IMR-90 (cell line): ENCODE data around the gene ARTN. TPM values are rescaled to one million over a fixed set of nuclear protein-coding genes. Genes with fewer than 3 reads are reported as not detected.

ENCODE experiments used
- ATAC-seq: fragments of 200-7000 bp; cut with Tn5 transposase; 2 replicates; pipeline ENCODE4 v1.9.1; 2020; ENCODE audit warnings: low read depth, mild to moderate bottlenecking, moderate library complexity
- BruUV-seq: library from RNA; stranded (reverse); fragments of 400-500 nt; replicated peaks from 2 replicates; lab custom pipeline; 2021; lab: Mats Ljungman, UMichigan
- CTCF ChIA-PET: fragments of 300-600 bp; formaldehyde crosslinking; extraction: SDS; loops from one replicate; lab custom pipeline; 2021; ENCODE audit warnings: antibody characterized with exemption; lab: Yijun Ruan, JAX
- POLR2A ChIA-PET: fragments of 300-600 bp; sonication (Branson Sonifier 250); formaldehyde crosslinking; loops from one replicate; lab custom pipeline; 2022; ENCODE audit warnings: antibody characterized with exemption; ENCODE audit not compliant: unreplicated experiment; lab: Charles Lee
- DNase-seq: peaks from one replicate; pipeline ENCODE4 v3.0.0; 2013
- H2AFZ ChIP-seq: replicated peaks from 2 replicates; pipeline ENCODE3; 2013; ENCODE audit warnings: low read length, mild to moderate bottlenecking; ENCODE audit not compliant: poor library complexity
- H2AK5ac ChIP-seq: 2 replicates; pipeline ENCODE4 v1.6.1; 2013; ENCODE audit warnings: low read depth, low read length, inconsistent platforms
- H2AK9ac ChIP-seq: replicated peaks from 2 replicates; pipeline ENCODE3; 2013; ENCODE audit warnings: mild to moderate bottlenecking, low read depth, low read length, moderate library complexity; ENCODE audit not compliant: poor library complexity
- H2BK120ac ChIP-seq: 2 replicates; pipeline ENCODE4 v1.6.1; 2013; ENCODE audit warnings: low read depth, low read length, inconsistent platforms
- H2BK15ac ChIP-seq: 3 replicates; pipeline ENCODE4 v1.6.1; 2013; ENCODE audit warnings: low read depth, low read length, inconsistent platforms
- H2BK20ac ChIP-seq: 2 replicates; pipeline ENCODE4 v1.6.1; 2013; ENCODE audit warnings: low read depth, mild to moderate bottlenecking, inconsistent platforms, low read length, moderate library complexity
- H2BK5ac ChIP-seq: 2 replicates; pipeline ENCODE4 v1.6.1; 2013; ENCODE audit warnings: mild to moderate bottlenecking, low read depth, low read length, inconsistent platforms; ENCODE audit not compliant: poor library complexity, severe bottlenecking
- H3K14ac ChIP-seq: replicated peaks from 2 replicates; pipeline ENCODE4 v1.6.1; 2013; ENCODE audit warnings: low read depth, low read length, inconsistent platforms
- H3K18ac ChIP-seq: 2 replicates; pipeline ENCODE4 v1.6.1; 2013; ENCODE audit warnings: low read depth, low read length, control low read depth
- H3K23ac ChIP-seq: 2 replicates; pipeline ENCODE4 v1.6.1; 2013; ENCODE audit warnings: low read depth, low read length, inconsistent platforms
- H3K27ac ChIP-seq: 2 replicates; pipeline ENCODE4 v1.5.1; 2013; ENCODE audit warnings: mild to moderate bottlenecking, control low read depth, low read length; ENCODE audit not compliant: insufficient read depth
- H3K27me3 ChIP-seq: 2 replicates; pipeline ENCODE4 v1.6.1; 2013; ENCODE audit warnings: low read length; ENCODE audit not compliant: control insufficient read depth, insufficient read depth
- H3K36me3 ChIP-seq: 2 replicates; pipeline ENCODE4 v1.6.1; 2013; ENCODE audit warnings: low read length, mixed read lengths; ENCODE audit not compliant: control insufficient read depth, insufficient read depth
- H3K4ac ChIP-seq: 2 replicates; pipeline ENCODE4 v1.6.1; 2013; ENCODE audit warnings: low read depth, low read length, inconsistent platforms
- H3K4me1 ChIP-seq: 2 replicates; pipeline ENCODE4 v1.6.1; 2013; ENCODE audit warnings: low read length, mixed read lengths; ENCODE audit not compliant: control insufficient read depth, insufficient read depth
- H3K4me2 ChIP-seq: 2 replicates; pipeline ENCODE4 v1.6.1; 2013; ENCODE audit warnings: low read depth, mild to moderate bottlenecking, control low read depth, low read length, moderate library complexity
- H3K4me3 ChIP-seq: 2 replicates; pipeline ENCODE4 v1.5.1; 2013; ENCODE audit warnings: low read depth, mild to moderate bottlenecking, control low read depth, low read length, moderate library complexity; ENCODE audit not compliant: insufficient read depth
- H3K56ac ChIP-seq: 2 replicates; pipeline ENCODE4 v1.6.1; 2013; ENCODE audit warnings: low read length, inconsistent platforms; ENCODE audit not compliant: insufficient read depth; ENCODE audit errors: extremely low read depth
- H3K79me1 ChIP-seq, 2 experiments: 2 replicates each; pipeline ENCODE4 v1.6.1; 2013; ENCODE audit warnings: low read length in 2 of 2, inconsistent platforms in 1 of 2, low read depth in 1 of 2
- H3K9ac ChIP-seq: 2 replicates; pipeline ENCODE4 v1.6.1; 2013; ENCODE audit warnings: low read depth, low read length, control low read depth
- H3K9me1 ChIP-seq: 2 replicates; pipeline ENCODE4 v1.6.1; 2013; ENCODE audit warnings: low read length, inconsistent platforms; ENCODE audit not compliant: insufficient read depth
- H3K9me3 ChIP-seq: 2 replicates; pipeline ENCODE4 v1.6.1; 2013; ENCODE audit warnings: low read length; ENCODE audit not compliant: control insufficient read depth, insufficient read depth
- H4K20me1 ChIP-seq: 2 replicates; pipeline ENCODE4 v1.6.1; 2013; ENCODE audit warnings: low read length, inconsistent platforms; ENCODE audit not compliant: insufficient read depth
- H4K5ac ChIP-seq: 2 replicates; pipeline ENCODE4 v1.6.1; 2013; ENCODE audit warnings: mild to moderate bottlenecking, low read depth, low read length, control low read depth
- H4K8ac ChIP-seq, 2 experiments: 2 replicates each; pipeline ENCODE4 v1.6.1; 2013; ENCODE audit warnings: low read depth in 2 of 2, low read length in 2 of 2, control low read depth in 1 of 2, inconsistent platforms in 1 of 2
- H4K91ac ChIP-seq: 2 replicates; pipeline ENCODE4 v1.6.1; 2013; ENCODE audit warnings: low read depth, low read length, inconsistent platforms; ENCODE audit not compliant: insufficient read depth
- BHLHE40 ChIP-seq: fragments of 150-350 bp; IDR thresholded peaks from 2 replicates; pipeline ENCODE4 v1.6.1; 2016; ENCODE audit warnings: mild to moderate bottlenecking, low read depth, low read length
- CHD1 ChIP-seq: IDR thresholded peaks from 2 replicates; pipeline ENCODE4 v1.6.1; 2012; ENCODE audit warnings: low read depth, low read length, improper control_type of control experiment
- FOS ChIP-seq: fragments of 150-350 bp; IDR thresholded peaks from 2 replicates; pipeline ENCODE4 v1.6.1; 2016; ENCODE audit warnings: low read depth, low read length
- MAFK ChIP-seq: IDR thresholded peaks from 2 replicates; pipeline ENCODE4 v1.6.1; 2012; ENCODE audit warnings: low read depth, low read length, improper control_type of control experiment
- MAZ ChIP-seq: IDR thresholded peaks from 2 replicates; pipeline ENCODE4 v1.6.1; 2012; ENCODE audit warnings: low read depth, mild to moderate bottlenecking, low read length, improper control_type of control experiment, moderate library complexity, borderline replicate concordance
- MXI1 ChIP-seq: IDR thresholded peaks from 2 replicates; pipeline ENCODE4 v1.6.1; 2012; ENCODE audit warnings: low read depth, mild to moderate bottlenecking, low read length, moderate library complexity, borderline replicate concordance
- NFE2L2 ChIP-seq: fragments of 150-350 bp; IDR thresholded peaks from 2 replicates; pipeline ENCODE4 v1.6.1; 2016; ENCODE audit warnings: low read depth, mild to moderate bottlenecking, low read length
- POLR2A ChIP-seq: IDR thresholded peaks from 2 replicates; pipeline ENCODE4 v1.6.1; 2012; ENCODE audit warnings: mild to moderate bottlenecking, low read depth, low read length
- RAD21 ChIP-seq: IDR thresholded peaks from 2 replicates; pipeline ENCODE4 v1.6.1; 2012; ENCODE audit warnings: low read length, improper control_type of control experiment
- RCOR1 ChIP-seq: IDR thresholded peaks from 2 replicates; pipeline ENCODE4 v1.6.1; 2012; ENCODE audit warnings: mild to moderate bottlenecking, low read length, improper control_type of control experiment; ENCODE audit not compliant: insufficient replicate concordance
- RFX5 ChIP-seq: IDR thresholded peaks from 2 replicates; pipeline ENCODE4 v1.8.0; 2012; ENCODE audit warnings: low read depth, mild to moderate bottlenecking, low read length, moderate library complexity
- SMC3 ChIP-seq: fragments of 150-350 bp; IDR thresholded peaks from 2 replicates; pipeline ENCODE4 v1.6.1; 2016; ENCODE audit warnings: low read depth, mild to moderate bottlenecking, antibody characterized with exemption, low read length, moderate library complexity
- WGBS, 2 experiments: methylation state at CpG; one replicate each; pipeline versions ENCODE4 v1.1.5 to v1.1.7; 2013; ENCODE audit warnings: missing lambda C conversion rate in 2 of 2; ENCODE audit not compliant: insufficient read length in 1 of 2; ENCODE audit errors: extremely low coverage in 2 of 2; 5-methylcytosine and 5-hydroxymethylcytosine counted together
- dilution Hi-C: fragments of 300-500 bp; cut with HindIII; formaldehyde crosslinking; loops from one replicate; pipeline ENCODE4 v1.14.3; 2018; ENCODE audit warnings: low sequenced_read_pairs; ENCODE audit not compliant: unreplicated experiment
- in situ Hi-C: fragments of 300-500 bp; cut with MboI; formaldehyde crosslinking; loops from 3 replicates; pipeline ENCODE4 v1.14.3; 2019; ENCODE audit warnings: low sequenced_read_pairs, inconsistent platforms, mixed read lengths
- intact Hi-C: fragments of 100-400 bp; cut with micrococcal nuclease; formaldehyde crosslinking; loops from 2 replicates; pipeline ENCODE4 v1.10.0; 2022
- polyA plus RNA-seq, 3 experiments: library from polyadenylated mRNA; depleted of rRNA; stranded (reverse); fragments of >200 nt; gene quantifications; 2 replicates each; pipeline ENCODE4 v1.2.3, GENCODE V29; 2012; ENCODE audit warnings: low replicate concordance in 1 of 3
- total RNA-seq: library from RNA; depleted of rRNA; stranded (reverse); fragments of >200 nt; gene quantifications from 2 replicates; pipeline ENCODE4 v1.2.3, GENCODE V29; 2012
- TF ChIP-seq, protein P1 (sequence below): fragments of 150-350 bp; IDR thresholded peaks from 2 replicates; pipeline ENCODE4 v1.6.1; 2017; ENCODE audit warnings: mild to moderate bottlenecking, antibody characterized with exemption, low read length, low read depth
- TF ChIP-seq, protein P2 (sequence below): fragments of 150-350 bp; IDR thresholded peaks from 2 replicates; pipeline ENCODE4 v1.6.1; 2016; ENCODE audit warnings: low read depth, mild to moderate bottlenecking, low read length, moderate library complexity, borderline replicate concordance
- TF ChIP-seq, protein P3 (sequence below): conservative IDR thresholded peaks from 2 replicates; pipeline ENCODE4 v1.5.1; 2012; ENCODE audit warnings: mild to moderate bottlenecking, low read depth, low read length, improper control_type of control experiment

The ARTN gene
- total and polyA plus RNA-seq, 2 of the 4 experiments (the other 2 are of a cell fraction) = 0.29 TPM; not detected in 1

DNA sequence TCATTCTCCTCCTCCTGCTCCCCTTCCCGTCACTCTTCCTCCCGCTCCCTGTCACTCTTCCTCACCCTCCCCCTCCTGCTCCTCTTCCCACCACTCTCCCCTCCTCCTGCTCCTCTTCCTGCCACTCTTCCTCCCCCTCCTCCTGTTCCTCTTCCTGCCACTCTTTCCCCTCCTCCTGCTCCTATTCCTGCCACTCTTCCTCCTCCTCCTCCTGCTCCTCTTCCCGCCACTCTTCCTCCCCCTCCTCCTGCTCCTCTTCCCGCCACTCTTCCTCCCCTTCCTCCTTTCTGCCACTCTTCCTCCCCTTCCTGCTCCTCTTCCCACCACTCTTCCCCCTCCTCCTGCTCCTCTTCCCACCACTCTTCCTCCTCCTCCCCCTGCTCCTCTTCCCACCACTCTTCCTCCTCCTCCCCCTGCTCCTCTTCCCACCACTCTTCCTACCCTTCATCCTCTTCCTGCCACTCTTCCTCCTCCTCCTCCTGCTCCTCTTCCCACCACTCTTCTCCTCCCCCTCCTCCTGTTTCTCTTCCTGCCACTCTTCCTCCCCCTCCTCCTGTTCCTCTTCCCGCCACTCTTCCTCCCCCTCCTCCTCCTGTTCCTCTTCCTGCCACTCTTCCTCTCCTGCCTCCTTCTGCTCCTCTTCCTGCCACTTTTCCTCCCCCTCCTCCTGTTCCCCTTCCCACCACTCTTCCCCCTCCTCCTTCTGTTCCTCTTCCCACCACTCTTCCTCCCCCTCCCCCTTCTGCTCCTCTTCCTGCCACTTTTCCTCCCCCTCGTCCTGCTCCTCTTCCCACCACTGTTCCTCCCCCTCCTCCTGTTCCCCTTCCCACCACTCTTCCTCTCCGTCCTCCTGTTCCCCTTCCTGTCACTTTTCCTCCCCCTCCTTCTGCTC lies 28.7 kb upstream of the ARTN start:
- no peak overlapping the region for H3K56ac ChIP-seq
- no TSS peak for BruUV-seq
- H3K4ac ChIP-seq = no peak overlapping the region
- no peak for DNase-seq
- no peak overlapping the region for H3K18ac ChIP-seq
- no peaks in the 10 kb centered on the region for H3K4me1 ChIP-seq
- no peak overlapping the region for H3K14ac ChIP-seq
- no peak overlapping the region for H4K8ac ChIP-seq
- 68% methylated on average over 5 of the region's 7 CpGs; no CpG with 5 or more reads in 1 of the 2 experiments for WGBS, 2 experiments
- ChIA-PET CTCF (no interaction called here), POLR2A (no interaction called here)
- no peak overlapping the region for H2AFZ ChIP-seq
- dilution Hi-C loops = no loop called here
- no peak overlapping the region for H3K27ac ChIP-seq
- H3K4me2 ChIP-seq = no peak overlapping the region
- no peak overlapping the region for H2BK15ac ChIP-seq
- H2BK20ac ChIP-seq = no peak overlapping the region
- no peak overlapping the region for H2BK5ac ChIP-seq
- no peak overlapping the region for H2AK9ac ChIP-seq
- H3K23ac ChIP-seq = no peak overlapping the region
- intact Hi-C loops = no loop called here
- no peak overlapping the region for H3K4me3 ChIP-seq
- H3K36me3 ChIP-seq = peaks cover 9% of the 10 kb centered on the region
- H3K27me3 ChIP-seq = no peaks in the 10 kb centered on the region
- no peak overlapping the region for H2BK120ac ChIP-seq
- H4K20me1 ChIP-seq = no peaks in the 10 kb centered on the region
- H2AK5ac ChIP-seq = no peak overlapping the region
- no peaks in the 10 kb centered on the region for H3K9me3 ChIP-seq
- no peak for ATAC-seq
- no peaks in the 10 kb centered on the region for H3K79me1 ChIP-seq
- no peak overlapping the region for H4K91ac ChIP-seq
- H3K9ac ChIP-seq = no peak overlapping the region
- in situ Hi-C loops = no loop called here
- H3K9me1 ChIP-seq = peaks cover 2% of the 10 kb centered on the region; the same call in 1 of the 2 replicates
- H4K5ac ChIP-seq = no peak overlapping the region
- TF ChIP-seq MXI1 (no peak), RCOR1 (no peak), RAD21 (no peak), FOS (no peak), RFX5 (no peak), SMC3 (no peak), BHLHE40 (no peak), MAFK (no peak), CHD1 (no peak), MAZ (no peak), POLR2A (no peak), NFE2L2 (no peak)
- TF ChIP-seq, protein P1, sequence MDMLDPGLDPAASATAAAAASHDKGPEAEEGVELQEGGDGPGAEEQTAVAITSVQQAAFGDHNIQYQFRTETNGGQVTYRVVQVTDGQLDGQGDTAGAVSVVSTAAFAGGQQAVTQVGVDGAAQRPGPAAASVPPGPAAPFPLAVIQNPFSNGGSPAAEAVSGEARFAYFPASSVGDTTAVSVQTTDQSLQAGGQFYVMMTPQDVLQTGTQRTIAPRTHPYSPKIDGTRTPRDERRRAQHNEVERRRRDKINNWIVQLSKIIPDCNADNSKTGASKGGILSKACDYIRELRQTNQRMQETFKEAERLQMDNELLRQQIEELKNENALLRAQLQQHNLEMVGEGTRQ = no peak
- TF ChIP-seq, protein P2, sequence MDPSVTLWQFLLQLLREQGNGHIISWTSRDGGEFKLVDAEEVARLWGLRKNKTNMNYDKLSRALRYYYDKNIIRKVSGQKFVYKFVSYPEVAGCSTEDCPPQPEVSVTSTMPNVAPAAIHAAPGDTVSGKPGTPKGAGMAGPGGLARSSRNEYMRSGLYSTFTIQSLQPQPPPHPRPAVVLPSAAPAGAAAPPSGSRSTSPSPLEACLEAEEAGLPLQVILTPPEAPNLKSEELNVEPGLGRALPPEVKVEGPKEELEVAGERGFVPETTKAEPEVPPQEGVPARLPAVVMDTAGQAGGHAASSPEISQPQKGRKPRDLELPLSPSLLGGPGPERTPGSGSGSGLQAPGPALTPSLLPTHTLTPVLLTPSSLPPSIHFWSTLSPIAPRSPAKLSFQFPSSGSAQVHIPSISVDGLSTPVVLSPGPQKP = no peak
- TF ChIP-seq, protein P3, sequence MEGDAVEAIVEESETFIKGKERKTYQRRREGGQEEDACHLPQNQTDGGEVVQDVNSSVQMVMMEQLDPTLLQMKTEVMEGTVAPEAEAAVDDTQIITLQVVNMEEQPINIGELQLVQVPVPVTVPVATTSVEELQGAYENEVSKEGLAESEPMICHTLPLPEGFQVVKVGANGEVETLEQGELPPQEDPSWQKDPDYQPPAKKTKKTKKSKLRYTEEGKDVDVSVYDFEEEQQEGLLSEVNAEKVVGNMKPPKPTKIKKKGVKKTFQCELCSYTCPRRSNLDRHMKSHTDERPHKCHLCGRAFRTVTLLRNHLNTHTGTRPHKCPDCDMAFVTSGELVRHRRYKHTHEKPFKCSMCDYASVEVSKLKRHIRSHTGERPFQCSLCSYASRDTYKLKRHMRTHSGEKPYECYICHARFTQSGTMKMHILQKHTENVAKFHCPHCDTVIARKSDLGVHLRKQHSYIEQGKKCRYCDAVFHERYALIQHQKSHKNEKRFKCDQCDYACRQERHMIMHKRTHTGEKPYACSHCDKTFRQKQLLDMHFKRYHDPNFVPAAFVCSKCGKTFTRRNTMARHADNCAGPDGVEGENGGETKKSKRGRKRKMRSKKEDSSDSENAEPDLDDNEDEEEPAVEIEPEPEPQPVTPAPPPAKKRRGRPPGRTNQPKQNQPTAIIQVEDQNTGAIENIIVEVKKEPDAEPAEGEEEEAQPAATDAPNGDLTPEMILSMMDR = no peak
